H1 (cell line): ENCODE results near the gene GALNT13.

ENCODE experiments used
- CTCF ChIP-seq, 3 experiments: IDR thresholded peaks; 1 replicate in 2 of 3; 2 replicates in 1 of 3; pipeline versions ENCODE4 v1.5.1 to v1.6.1; 2011; ENCODE audit warnings: low read length in 3 of 3, mild to moderate bottlenecking in 3 of 3, inconsistent platforms in 2 of 3, low read depth in 1 of 3, moderate library complexity in 1 of 3; ENCODE audit not compliant: insufficient read depth in 1 of 3; ENCODE audit errors: control extremely low read depth in 1 of 3
- EP300 ChIP-seq, 2 experiments: IDR thresholded peaks; 1 replicate in 1 of 2; 2 replicates in 1 of 2; pipeline ENCODE4 v1.6.1; 2011 to 2012; ENCODE audit warnings: low read depth in 2 of 2, low read length in 2 of 2, mild to moderate bottlenecking in 2 of 2, borderline replicate concordance in 1 of 2, inconsistent platforms in 1 of 2, moderate library complexity in 1 of 2
- POLR2A ChIP-seq, 2 experiments: IDR thresholded peaks; 1 replicate in 1 of 2; 2 replicates in 1 of 2; pipeline ENCODE4 v1.6.1; 2011; ENCODE audit warnings: low read depth in 2 of 2, low read length in 2 of 2, mild to moderate bottlenecking in 2 of 2; ENCODE audit errors: control extremely low read depth in 1 of 2
- SP1 ChIP-seq: IDR thresholded peaks from 2 replicates; pipeline ENCODE4 v1.6.1; 2011; ENCODE audit warnings: low read depth, low read length
- TAF1 ChIP-seq: IDR thresholded peaks from 2 replicates; pipeline ENCODE4 v1.6.1; 2011; ENCODE audit warnings: mild to moderate bottlenecking, low read depth, low read length

GRCh38 chr2:154370873-154371272, 499.2 kb downstream of the GALNT13 start:
- TF ChIP-seq EP300 (IDR thresholded peaks at IDR 0.05; ENCODE audit: borderline replicate concordance in 1 of 2, low read depth in 2 of 2, low read length in 2 of 2) (no peak), SP1 (no peak), CTCF (IDR thresholded peaks at IDR 0.05; ENCODE audit: control extremely low read depth in 1 of 3, insufficient read depth in 1 of 3, low read depth in 1 of 3, low read length in 3 of 3) (no peak), POLR2A (IDR thresholded peaks at IDR 0.05; ENCODE audit: control extremely low read depth in 1 of 2, low read depth in 2 of 2, low read length in 2 of 2) (no peak), TAF1 (no peak)
